Measurements from ENCODE around the gene ESRRG.

Gene ESRRG

GRCh38 chr1:216458812-216459211 is 264.4 kb downstream of the ESRRG start:
- H3K4me3 ChIP-seq (ENCODE audit: low read length), result no peak overlapping the region
- DNase-seq (ENCODE audit: low read depth), result no peak
- no peak for TF ChIP-seq CTCF (conservative IDR thresholded peaks at IDR 0.05; ENCODE audit: low read depth, low read length)

- TF ChIP-seq CTCF (conservative IDR thresholded peaks at IDR 0.05; ENCODE audit: low read depth, low read length), result no peak
- DNase-seq (ENCODE audit: low read depth), result no peak
Observed at GRCh38 chr1:216457356-216457755, 265.9 kb downstream of the ESRRG start.

GRCh38 chr1:216456682-216457081 is 266.5 kb downstream of the ESRRG start:
- TF ChIP-seq CTCF (conservative IDR thresholded peaks at IDR 0.05; ENCODE audit: low read depth, low read length), result no peak
- no peak overlapping the region for H3K4me3 ChIP-seq (ENCODE audit: low read length)
- peak; percentile 87 for DNase-seq (ENCODE audit: low read depth)

More at GRCh38 chr1:216457356-216457755, 265.9 kb downstream of the ESRRG start:
- H3K4me3 ChIP-seq (ENCODE audit: low read length), result no peak overlapping the region

GRCh38 chr1:216453777-216454176 is 269.5 kb downstream of the ESRRG start:
- H3K4me3 ChIP-seq (ENCODE audit: low read length), result no peak overlapping the region
- DNase-seq (ENCODE audit: low read depth), result no peak
- no peak for TF ChIP-seq CTCF (conservative IDR thresholded peaks at IDR 0.05; ENCODE audit: low read depth, low read length)

All from retinal pigment epithelial cell (primary cell).